ENCODE data around the gene CARD19. TPM values are rescaled to one million over a fixed set of nuclear protein-coding genes. Genes with fewer than 3 reads are reported as not detected.

Gene CARD19
- total and polyA plus RNA-seq, 2 of the 8 experiments (the other 6 are each of a cell fraction or from before 2014, with no cell fraction given): 21.2 to 112 TPM

GRCh38 chr9:93089024-93089423 is 7.0 kb upstream of the CARD19 start:
- Histone ChIP-seq H3K27ac (ENCODE audit: low read depth, low read length) (no peak overlapping the region), H2BK5ac (ENCODE audit: low read depth, low read length) (no peak overlapping the region)
- CTCF ChIA-PET (ENCODE audit: partially characterized antibody): interaction anchor here (0.8 to 1.7 kb wide), 7 partner anchors 8 to 86 kb away, joined by 3 to 8 read pairs (median 3); no protein-coding TSS in a partner anchor

More at GRCh38 chr9:93089024-93089423, 7.0 kb upstream of the CARD19 start:
- Histone ChIP-seq H2BK120ac (replicated peaks; ENCODE audit: low read depth, low read length) (no peak overlapping the region), H4K20me1 (replicated peaks in 1 of 2; ENCODE audit: control insufficient read depth in 1 of 2, insufficient read depth in 2 of 2, low read length in 2 of 2) (no peaks in the 10 kb centered on the region), H3K36me3 (ENCODE audit: control insufficient read depth in 2 of 4, insufficient read depth in 4 of 4, low read length in 3 of 4) (no peaks in the 10 kb centered on the region), H2AFZ (ENCODE audit: low read length) (no peak overlapping the region), H3K56ac (replicated peaks; ENCODE audit: insufficient read length, low read depth, low read length) (no peak overlapping the region), H3K23me2 (ENCODE audit: low read depth, low read length) (no peaks in the 10 kb centered on the region), H3K79me2 (ENCODE audit: control insufficient read depth in 1 of 2, insufficient read depth in 2 of 2, low read length in 2 of 2) (no peaks in the 10 kb centered on the region), H3K4me3 (ENCODE audit: extremely low read depth in 1 of 4, insufficient read depth in 2 of 4, low read depth in 3 of 4, low read length in 4 of 4) (no peak overlapping the region), H2AK5ac (ENCODE audit: low read depth, low read length) (no peak overlapping the region), H2BK15ac (ENCODE audit: low read length) (no peak overlapping the region), H4K8ac (ENCODE audit: extremely low read depth, insufficient read depth, low read length) (no peak overlapping the region), H2BK20ac (ENCODE audit: low read length) (no peak overlapping the region), H4K91ac (replicated peaks; ENCODE audit: insufficient read length, low read length) (no peak overlapping the region), H3K27me3 (replicated peaks in 1 of 4; ENCODE audit: control insufficient read depth in 3 of 4, extremely low read depth in 1 of 4, insufficient read depth in 3 of 4, low read length in 3 of 4) (no peaks in the 10 kb centered on the region), H3K9ac (replicated peaks in 1 of 4; ENCODE audit: extremely low read depth in 1 of 4, low read depth in 3 of 4, low read length in 3 of 4) (no peak overlapping the region), H3K4ac (replicated peaks; ENCODE audit: insufficient read length, low read depth, low read length) (no peak overlapping the region), H3K79me1 (ENCODE audit: low read depth, low read length) (no peaks in the 10 kb centered on the region), H3K4me2 (ENCODE audit: insufficient read depth in 1 of 2, low read depth in 2 of 2, low read length in 2 of 2) (no peak overlapping the region), H3K18ac (ENCODE audit: extremely low read depth, low read length) (no peak overlapping the region), H3K4me1 (replicated peaks in 1 of 4; ENCODE audit: control insufficient read depth in 3 of 4, insufficient read depth in 4 of 4, low read length in 3 of 4) (no peaks in the 10 kb centered on the region; a peak in 1 of 7 replicates), H3K23ac (ENCODE audit: insufficient read length) (no peak overlapping the region), H3K9me3 (ENCODE audit: insufficient read depth in 2 of 2, low read depth in 1 of 2, low read length in 1 of 2) (peaks cover 4% of the 10 kb centered on the region in 2 experiments; a peak in 1 of 4 replicates), H3K14ac (ENCODE audit: insufficient read length) (no peak overlapping the region), H4K5ac (ENCODE audit: insufficient read length, low read depth, low read length) (no peak overlapping the region), H2BK12ac (ENCODE audit: low read depth, low read length) (no peak overlapping the region)
- DNase-seq (ENCODE audit: low read depth in 1 of 2, low spot score in 2 of 2) (no peak), FAIRE-seq (no peak)
- POLR2A ChIA-PET (ENCODE audit: partially characterized antibody): interaction anchor here (1.2 kb wide), 1 partner anchor 30 kb away, joined by 3 read pairs; no protein-coding TSS in a partner anchor
- WGBS, 2 experiments (ENCODE audit: extremely low coverage in 1 of 2, insufficient coverage in 1 of 2, insufficient read length in 1 of 2, insufficient replicate concordance in 2 of 2, low coverage in 1 of 2, low lambda C conversion rate in 2 of 2, missing lambda C conversion rate in 1 of 2): 90% methylated on average over 5 of the region's 5 CpGs; no CpG with 5 or more reads in 1 of the 2 experiments
- TF ChIP-seq, protein P1, sequence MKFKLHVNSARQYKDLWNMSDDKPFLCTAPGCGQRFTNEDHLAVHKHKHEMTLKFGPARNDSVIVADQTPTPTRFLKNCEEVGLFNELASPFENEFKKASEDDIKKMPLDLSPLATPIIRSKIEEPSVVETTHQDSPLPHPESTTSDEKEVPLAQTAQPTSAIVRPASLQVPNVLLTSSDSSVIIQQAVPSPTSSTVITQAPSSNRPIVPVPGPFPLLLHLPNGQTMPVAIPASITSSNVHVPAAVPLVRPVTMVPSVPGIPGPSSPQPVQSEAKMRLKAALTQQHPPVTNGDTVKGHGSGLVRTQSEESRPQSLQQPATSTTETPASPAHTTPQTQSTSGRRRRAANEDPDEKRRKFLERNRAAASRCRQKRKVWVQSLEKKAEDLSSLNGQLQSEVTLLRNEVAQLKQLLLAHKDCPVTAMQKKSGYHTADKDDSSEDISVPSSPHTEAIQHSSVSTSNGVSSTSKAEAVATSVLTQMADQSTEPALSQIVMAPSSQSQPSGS (IDR thresholded peaks at IDR 0.05; ENCODE audit: low read length): no peak
- no peak for TF ChIP-seq TAF1 (IDR thresholded peaks at IDR 0.05; ENCODE audit: low read depth, low read length)
- no peak for TF ChIP-seq NRF1 (IDR thresholded peaks at IDR 0.05; ENCODE audit: low read depth, low read length)
- no peak for TF ChIP-seq GABPA (IDR thresholded peaks at IDR 0.05; ENCODE audit: borderline replicate concordance, insufficient read depth, low read length)
- no peak for TF ChIP-seq RBBP5 (IDR thresholded peaks at IDR 0.05; ENCODE audit: borderline replicate concordance, low read depth, low read length)
- no peak for TF ChIP-seq EGR1 (IDR thresholded peaks at IDR 0.05; ENCODE audit: borderline replicate concordance, low read depth, low read length)
- TF ChIP-seq CHD1 (IDR thresholded peaks at IDR 0.05; ENCODE audit: low read depth, low read length): no peak

Data from H1 (cell line).